ENCODE data around the gene HAT1. TPM values are rescaled to one million over a fixed set of nuclear protein-coding genes. Genes with fewer than 3 reads are reported as not detected.

HAT1 gene
- 10 to 100 TPM; 17.3 to 45.1 TPM for total RNA-seq
- 10 to 100 TPM; 11.8 to 15.2 TPM for polyA plus RNA-seq

GRCh38 chr2:171922230-171923022 is at the start of gene HAT1:
Gene HAT1, plus strand, starts transcription at chr2:171922461. Its CDS starts 40 bp downstream, at chr2:171922501.
- WGBS: under 1% methylated on average over 61 of the region's 61 CpGs
- TF ChIP-seq REST (IDR thresholded peaks at IDR 0.05) (peak; percentile 12), HNF4G (IDR thresholded peaks at IDR 0.05) (no peak), JUND (IDR thresholded peaks at IDR 0.05) (peak; percentile 52 to 55), NR2F2 (IDR thresholded peaks at IDR 0.05) (no peak), CTCF (IDR thresholded peaks at IDR 0.05; ENCODE audit: low read depth, low read length, missing input control) (no peak), EGR1 (IDR thresholded peaks at IDR 0.05; ENCODE audit: low read depth in 2 of 2) (peak; percentile 69 to 82), FOXA2 (IDR thresholded peaks at IDR 0.05) (no peak), ATF3 (IDR thresholded peaks at IDR 0.05) (no peak), MAX (IDR thresholded peaks at IDR 0.05) (peak; percentile 40), SP1 (IDR thresholded peaks at IDR 0.05) (peak; percentile 82), FOXA1 (IDR thresholded peaks at IDR 0.05) (no peak), TAF1 (conservative IDR thresholded peaks at IDR 0.05) (no peak), HNF4A (conservative IDR thresholded peaks at IDR 0.05) (peak in 1 of 2 donors; percentile 6), GABPA (IDR thresholded peaks at IDR 0.05 in 1 of 2, conservative IDR thresholded peaks at IDR 0.05 in 1 of 2) (peak; percentile 93 to 97), YY1 (IDR thresholded peaks at IDR 0.05) (peak; percentile 96), ZBTB33 (IDR thresholded peaks at IDR 0.05) (no peak), RAD21 (IDR thresholded peaks at IDR 0.05) (peak in 1 of 2 donors; percentile 15), RXRA (IDR thresholded peaks at IDR 0.05) (peak; percentile 19 to 33)

More at GRCh38 chr2:171922230-171923022, at the start of gene HAT1:
- Histone ChIP-seq H3K9ac (ENCODE audit: low read depth in 1 of 2, low read length in 2 of 2) (peak within 1 kb of the TSS; percentile 69 to 77), H3K27me3 (ENCODE audit: control insufficient read depth in 4 of 4, insufficient read depth in 4 of 4, low read length in 3 of 4) (no peaks in the 10 kb centered on the region), H3K36me3 (ENCODE audit: control insufficient read depth in 4 of 4, insufficient read depth in 3 of 4, low read depth in 1 of 4, low read length in 3 of 4) (no peaks in the 10 kb centered on the region), H3K4me3 (ENCODE audit: low read depth in 1 of 3, low read length in 3 of 3) (peak within 1 kb of the TSS; percentile 75 to 94 (median 82)), H3K4me1 (ENCODE audit: control insufficient read depth in 4 of 4, insufficient read depth in 4 of 4, low read length in 3 of 4) (peaks cover 3 to 18% (median 7%) of the 10 kb centered on the region in 4 donors), H3K9me3 (ENCODE audit: control insufficient read depth in 4 of 4, low read length in 3 of 4) (no peaks in the 10 kb centered on the region), H3K27ac (ENCODE audit: low read depth in 1 of 2, low read length in 2 of 2) (peak within 1 kb of the TSS; percentile 80 to 90)
- peak; percentile 99 for DNase-seq (ENCODE audit: low spot score)

Data from liver (tissue), 9 donors.